NCI-H2107 (cell line): ENCODE data around the gene TARS3.

ENCODE experiments used
- DNase-seq: peaks from one replicate; lab custom pipeline; 2025; lab: John Stamatoyannopoulos, UW

TARS3 gene

GRCh38 chr15:101621961-101622360, 102.3 kb downstream of the TARS3 start:
- no peak for DNase-seq

- no peak for DNase-seq
Observed at GRCh38 chr15:101620671-101621070, 103.6 kb downstream of the TARS3 start.

GRCh38 chr15:101619615-101619865, 104.7 kb downstream of the TARS3 start:
- no peak for DNase-seq

- DNase-seq = no peak
Observed at GRCh38 chr15:101618851-101619614, 105.2 kb downstream of the TARS3 start.

GRCh38 chr15:101618076-101618475, 106.2 kb downstream of the TARS3 start:
- DNase-seq = no peak

GRCh38 chr15:101617390-101617965, 106.8 kb downstream of the TARS3 start:
- no peak for DNase-seq

GRCh38 chr15:101615986-101616848, 108.1 kb downstream of the TARS3 start:
- no peak for DNase-seq

GRCh38 chr15:101615414-101615985, 108.8 kb downstream of the TARS3 start:
- DNase-seq = no peak

- DNase-seq = no peak
Observed at GRCh38 chr15:101614761-101615160, 109.5 kb downstream of the TARS3 start.

- no peak for DNase-seq
Observed at GRCh38 chr15:101614001-101614585, 110.2 kb downstream of the TARS3 start.

GRCh38 chr15:101613130-101614000, 110.9 kb downstream of the TARS3 start:
- DNase-seq = no peak

GRCh38 chr15:101612676-101613075, 111.6 kb downstream of the TARS3 start:
- DNase-seq = no peak

- no peak for DNase-seq
Observed at GRCh38 chr15:101611580-101612299, 112.5 kb downstream of the TARS3 start.

- no peak for DNase-seq
Observed at GRCh38 chr15:101611007-101611406, 113.3 kb downstream of the TARS3 start.

GRCh38 chr15:101610611-101611000, 113.7 kb downstream of the TARS3 start:
- no peak for DNase-seq

GRCh38 chr15:101609742-101610610, 114.3 kb downstream of the TARS3 start:
- DNase-seq = no peak

- DNase-seq = no peak
Observed at GRCh38 chr15:101608201-101608600, 116.1 kb downstream of the TARS3 start.

- no peak for DNase-seq
Observed at GRCh38 chr15:101607108-101607507, 117.2 kb downstream of the TARS3 start.

- no peak for DNase-seq
Observed at GRCh38 chr15:101604124-101604874, 120.0 kb downstream of the TARS3 start.
